Measurements from ENCODE around the gene DDA1. TPM values are rescaled to one million over a fixed set of nuclear protein-coding genes. Genes with fewer than 3 reads are reported as not detected.

DDA1 gene
- total RNA-seq, 1 donor from 2014 or later = 81.2 TPM

DNA sequence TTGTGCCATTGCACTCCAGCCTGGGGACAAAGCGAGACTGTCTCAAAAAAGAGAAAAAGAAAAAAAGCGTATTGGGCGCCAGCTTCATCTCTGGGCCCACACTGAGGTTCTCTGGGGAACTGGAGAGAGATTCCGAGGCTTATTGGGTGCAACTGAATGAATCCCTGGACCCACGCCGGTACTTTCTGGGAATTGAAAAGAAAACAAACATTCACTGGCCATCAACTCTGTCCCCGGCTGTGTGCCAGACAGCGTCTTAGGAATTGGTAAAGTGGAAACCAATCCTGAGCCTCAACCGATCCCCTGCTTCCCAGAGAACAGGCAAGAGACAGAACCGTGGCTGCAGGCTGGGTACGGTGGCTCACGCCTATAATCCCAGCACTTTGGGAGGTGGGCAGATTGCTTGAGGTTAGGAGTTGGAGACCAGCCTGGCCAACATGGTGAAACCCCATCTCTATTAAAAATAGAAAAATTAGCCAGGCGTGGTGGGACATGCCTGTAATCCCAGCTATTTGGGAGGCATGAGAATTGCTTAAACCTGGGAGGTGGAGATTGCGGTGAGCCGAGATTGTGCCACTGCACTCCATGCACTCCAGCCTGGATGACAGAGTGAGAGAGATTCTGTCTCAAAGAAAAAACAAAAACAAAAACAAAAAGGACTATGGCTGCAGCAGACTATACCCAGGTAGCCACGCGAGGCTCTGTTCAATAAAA, 16.7 kb downstream of the DDA1 start:
- Mint-ChIP-seq H3K4me3 (ENCODE audit: unreplicated experiment) (no peak overlapping the region), H3K36me3 (ENCODE audit: unreplicated experiment) (no peaks in the 10 kb centered on the region), H3K9me3 (ENCODE audit: unreplicated experiment) (peaks cover 10% of the 10 kb centered on the region), H3K4me1 (ENCODE audit: low read depth, unreplicated experiment) (peaks cover 16% of the 10 kb centered on the region), H3K27me3 (ENCODE audit: unreplicated experiment) (peaks cover 11% of the 10 kb centered on the region), H3K27ac (ENCODE audit: unreplicated experiment) (peak overlapping the region; percentile 22)
- DNase-seq = no peak
- no peak for TF ChIP-seq CTCF (IDR thresholded peaks at IDR 0.05; ENCODE audit: partially characterized antibody, unreplicated experiment)

GRCh38 chr19:17326595-17326966, 17.2 kb downstream of the DDA1 start:
- no peak for DNase-seq
- no peak overlapping the region for H3K27ac Mint-ChIP-seq (ENCODE audit: unreplicated experiment)
- peaks cover 11% of the 10 kb centered on the region for H3K27me3 Mint-ChIP-seq (ENCODE audit: unreplicated experiment)
- TF ChIP-seq CTCF (IDR thresholded peaks at IDR 0.05; ENCODE audit: partially characterized antibody, unreplicated experiment) = no peak
- peaks cover 16% of the 10 kb centered on the region for H3K4me1 Mint-ChIP-seq (ENCODE audit: low read depth, unreplicated experiment)
- no peaks in the 10 kb centered on the region for H3K36me3 Mint-ChIP-seq (ENCODE audit: unreplicated experiment)
- H3K9me3 Mint-ChIP-seq (ENCODE audit: unreplicated experiment) = peaks cover 10% of the 10 kb centered on the region
- no peak overlapping the region for H3K4me3 Mint-ChIP-seq (ENCODE audit: unreplicated experiment)

DNA sequence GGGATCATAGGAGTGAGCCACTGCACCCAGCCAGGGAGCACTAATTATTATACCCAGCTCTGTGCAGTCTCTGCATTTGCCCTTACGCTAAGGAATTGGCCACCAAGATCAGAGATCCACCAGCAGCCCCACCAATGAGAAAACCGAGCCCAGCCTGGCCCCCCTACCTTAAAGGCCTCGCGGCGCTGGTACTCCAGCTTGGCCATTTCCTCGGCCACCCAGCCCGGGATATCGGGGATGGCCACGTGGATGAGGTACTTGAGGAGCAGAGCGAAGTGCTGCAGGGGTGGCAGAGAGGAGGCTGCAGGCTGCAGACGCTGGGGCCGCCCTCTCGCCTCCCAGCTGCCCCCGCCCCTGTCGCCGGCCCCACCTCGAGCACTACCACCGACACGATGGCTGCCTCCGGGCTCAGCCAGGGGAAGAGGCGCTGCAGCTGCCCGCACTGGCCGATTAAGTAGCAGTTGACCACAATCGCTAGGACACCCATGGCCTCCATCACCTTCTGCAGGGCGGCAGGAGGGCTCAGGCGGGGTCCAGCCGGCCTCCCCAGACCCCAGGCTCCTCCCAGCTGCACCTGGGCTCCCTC, 17.8 kb downstream of the DDA1 start:
- H3K36me3 Mint-ChIP-seq (ENCODE audit: unreplicated experiment) = no peaks in the 10 kb centered on the region
- no peak overlapping the region for H3K27ac Mint-ChIP-seq (ENCODE audit: unreplicated experiment)
- no peak for TF ChIP-seq CTCF (IDR thresholded peaks at IDR 0.05; ENCODE audit: partially characterized antibody, unreplicated experiment)
- no peak overlapping the region for H3K4me3 Mint-ChIP-seq (ENCODE audit: unreplicated experiment)
- H3K27me3 Mint-ChIP-seq (ENCODE audit: unreplicated experiment) = peaks cover 9% of the 10 kb centered on the region
- peaks cover 16% of the 10 kb centered on the region for H3K4me1 Mint-ChIP-seq (ENCODE audit: low read depth, unreplicated experiment)
- peaks cover 10% of the 10 kb centered on the region for H3K9me3 Mint-ChIP-seq (ENCODE audit: unreplicated experiment)
- no peak for DNase-seq

- H3K4me3 Mint-ChIP-seq (ENCODE audit: unreplicated experiment) = peak overlapping the region; percentile 77
- H3K27me3 Mint-ChIP-seq (ENCODE audit: unreplicated experiment) = peaks cover 9% of the 10 kb centered on the region
- peak; percentile 87 for DNase-seq
- H3K4me1 Mint-ChIP-seq (ENCODE audit: low read depth, unreplicated experiment) = peaks cover 9% of the 10 kb centered on the region
- H3K9me3 Mint-ChIP-seq (ENCODE audit: unreplicated experiment) = peaks cover 7% of the 10 kb centered on the region
- peak overlapping the region; percentile 90 for H3K27ac Mint-ChIP-seq (ENCODE audit: unreplicated experiment)
- peak; percentile 61 for TF ChIP-seq CTCF (IDR thresholded peaks at IDR 0.05; ENCODE audit: partially characterized antibody, unreplicated experiment)
- H3K36me3 Mint-ChIP-seq (ENCODE audit: unreplicated experiment) = peaks cover 5% of the 10 kb centered on the region
These were observed 18.5 kb downstream of the DDA1 start for GRCh38 chr19:17327654-17328516.

Data from glutamatergic neuron (in vitro differentiated cells).